ENCODE results near the gene LSM12.

DNA sequence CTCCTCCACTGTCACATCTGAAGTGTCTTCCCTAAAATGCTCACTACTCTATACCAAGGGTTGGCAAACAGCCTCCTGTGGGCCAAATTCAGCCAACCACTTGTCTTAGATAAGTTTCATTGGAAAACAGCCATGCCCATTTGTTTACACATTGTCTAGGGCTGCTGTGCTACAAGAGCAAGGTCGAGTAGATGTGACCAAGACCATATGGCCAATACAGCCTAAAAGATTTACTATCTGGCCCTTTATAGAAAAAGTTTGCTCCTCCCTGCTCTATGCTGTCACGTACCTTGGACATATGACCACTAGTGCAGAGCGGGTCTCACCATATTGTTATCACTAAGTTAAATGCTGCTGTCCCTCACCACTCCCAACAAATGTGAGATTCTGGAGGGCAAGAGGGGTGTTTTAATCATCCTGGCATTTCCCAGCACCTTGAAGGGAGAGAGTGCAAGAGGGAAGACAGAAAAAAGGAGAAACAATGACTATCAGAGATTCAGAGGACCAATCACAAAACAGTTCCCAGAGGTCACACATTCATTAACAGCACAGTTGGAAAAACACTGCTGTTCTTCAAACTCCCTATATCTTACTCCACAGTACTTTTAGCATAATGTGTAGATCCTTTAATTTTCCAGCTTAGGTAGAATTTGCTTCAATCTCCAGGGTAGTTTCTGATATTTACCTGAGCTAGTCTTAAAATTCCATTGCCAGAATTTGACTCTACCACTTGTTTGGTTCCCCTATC, 13.2 kb downstream of the LSM12 start:
- TF ChIP-seq, protein P1, sequence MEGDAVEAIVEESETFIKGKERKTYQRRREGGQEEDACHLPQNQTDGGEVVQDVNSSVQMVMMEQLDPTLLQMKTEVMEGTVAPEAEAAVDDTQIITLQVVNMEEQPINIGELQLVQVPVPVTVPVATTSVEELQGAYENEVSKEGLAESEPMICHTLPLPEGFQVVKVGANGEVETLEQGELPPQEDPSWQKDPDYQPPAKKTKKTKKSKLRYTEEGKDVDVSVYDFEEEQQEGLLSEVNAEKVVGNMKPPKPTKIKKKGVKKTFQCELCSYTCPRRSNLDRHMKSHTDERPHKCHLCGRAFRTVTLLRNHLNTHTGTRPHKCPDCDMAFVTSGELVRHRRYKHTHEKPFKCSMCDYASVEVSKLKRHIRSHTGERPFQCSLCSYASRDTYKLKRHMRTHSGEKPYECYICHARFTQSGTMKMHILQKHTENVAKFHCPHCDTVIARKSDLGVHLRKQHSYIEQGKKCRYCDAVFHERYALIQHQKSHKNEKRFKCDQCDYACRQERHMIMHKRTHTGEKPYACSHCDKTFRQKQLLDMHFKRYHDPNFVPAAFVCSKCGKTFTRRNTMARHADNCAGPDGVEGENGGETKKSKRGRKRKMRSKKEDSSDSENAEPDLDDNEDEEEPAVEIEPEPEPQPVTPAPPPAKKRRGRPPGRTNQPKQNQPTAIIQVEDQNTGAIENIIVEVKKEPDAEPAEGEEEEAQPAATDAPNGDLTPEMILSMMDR (IDR thresholded peaks at IDR 0.05; ENCODE audit: low read depth, low read length, poor library complexity, severe bottlenecking): no peak
- TF ChIP-seq EZH2phosphoT487 (IDR thresholded peaks at IDR 0.05; ENCODE audit: borderline replicate concordance, low read length): no peak
